Activated naive CD8-positive, alpha-beta T cell treated with anti-CD3 and anti-CD28 coated beads, Interleukin-2, amount 10 ng/mL, durations not matched to agents 7 days and 5 days (primary cell): Measurements from ENCODE around the gene PAQR5. TPM values are rescaled to one million over a fixed set of nuclear protein-coding genes. Genes with fewer than 3 reads are reported as not detected.
"Not testable (repeated sequence)": the region's sequence is repeated elsewhere in the genome, so short reads cannot be mapped to it uniquely, and the experiment has no call there.

ENCODE experiments used
- ATAC-seq: fragments of 150-1000 bp; cut with Tn5 transposase; one replicate; pipeline ENCODE4 v1.10.0; 2021; ENCODE audit warnings: low read depth, moderate library complexity
- POLR2A ChIA-PET: fragments of 350-600 bp; sonication (Branson Sonifier 250); formaldehyde crosslinking; loops from one replicate; lab custom pipeline; 2021; ENCODE audit warnings: antibody characterized with exemption; lab: Charles Lee
- DNase-seq: peaks from one replicate; pipeline ENCODE4 v3.0.0; 2021
- H3K27ac Mint-ChIP-seq: one replicate; pipeline ENCODE4 v1.8.0; 2022; ENCODE audit warnings: mild to moderate bottlenecking, mixed read lengths
- H3K27me3 Mint-ChIP-seq: one replicate; pipeline ENCODE4 v1.8.0; 2022; ENCODE audit warnings: mild to moderate bottlenecking, moderate library complexity, mixed read lengths
- H3K36me3 Mint-ChIP-seq: one replicate; pipeline ENCODE4 v1.8.0; 2021; ENCODE audit warnings: mild to moderate bottlenecking, mixed read lengths
- H3K4me1 Mint-ChIP-seq: one replicate; pipeline ENCODE4 v1.8.0; 2021; ENCODE audit warnings: mixed read lengths
- H3K4me3 Mint-ChIP-seq: one replicate; pipeline ENCODE4 v1.8.0; 2022; ENCODE audit warnings: mild to moderate bottlenecking, moderate library complexity, mixed read lengths
- H3K9me3 Mint-ChIP-seq: one replicate; pipeline ENCODE4 v1.8.0; 2021; ENCODE audit warnings: mixed read lengths
- total RNA-seq, 2 experiments: library from RNA; stranded (reverse); gene quantifications; one replicate each; pipeline ENCODE4 v1.2.3, GENCODE V29; 2021

Gene PAQR5
- total RNA-seq, 2 experiments from 2014 or later = not detected

DNA sequence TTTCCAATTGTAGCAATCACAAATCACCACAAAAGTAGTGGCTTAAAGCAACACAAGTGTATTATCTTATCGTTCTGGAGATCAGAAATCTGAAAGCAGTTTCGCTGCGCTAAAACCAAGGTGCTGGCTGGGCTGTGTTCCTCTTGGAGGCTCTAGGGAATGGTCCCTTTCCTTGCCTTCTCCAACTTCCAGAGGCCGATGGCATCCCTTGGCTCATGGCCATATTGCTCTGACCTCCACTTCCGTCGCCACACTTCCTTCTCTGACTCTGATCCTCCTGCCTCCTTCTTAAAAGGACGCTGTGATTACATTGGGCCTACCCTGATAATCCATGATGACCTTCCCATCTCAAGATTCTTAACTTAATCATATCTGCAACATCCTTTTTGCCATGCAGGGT is 10.7 kb upstream of the PAQR5 start:
- Mint-ChIP-seq H3K27ac (no peak overlapping the region), H3K4me1 (no peaks in the 10 kb centered on the region), H3K4me3 (no peak overlapping the region), H3K9me3 (no peaks in the 10 kb centered on the region), H3K36me3 (no peaks in the 10 kb centered on the region), H3K27me3 (no peaks in the 10 kb centered on the region)
- ATAC-seq (no peak), DNase-seq (no peak)
- POLR2A ChIA-PET = no interaction called here

DNA sequence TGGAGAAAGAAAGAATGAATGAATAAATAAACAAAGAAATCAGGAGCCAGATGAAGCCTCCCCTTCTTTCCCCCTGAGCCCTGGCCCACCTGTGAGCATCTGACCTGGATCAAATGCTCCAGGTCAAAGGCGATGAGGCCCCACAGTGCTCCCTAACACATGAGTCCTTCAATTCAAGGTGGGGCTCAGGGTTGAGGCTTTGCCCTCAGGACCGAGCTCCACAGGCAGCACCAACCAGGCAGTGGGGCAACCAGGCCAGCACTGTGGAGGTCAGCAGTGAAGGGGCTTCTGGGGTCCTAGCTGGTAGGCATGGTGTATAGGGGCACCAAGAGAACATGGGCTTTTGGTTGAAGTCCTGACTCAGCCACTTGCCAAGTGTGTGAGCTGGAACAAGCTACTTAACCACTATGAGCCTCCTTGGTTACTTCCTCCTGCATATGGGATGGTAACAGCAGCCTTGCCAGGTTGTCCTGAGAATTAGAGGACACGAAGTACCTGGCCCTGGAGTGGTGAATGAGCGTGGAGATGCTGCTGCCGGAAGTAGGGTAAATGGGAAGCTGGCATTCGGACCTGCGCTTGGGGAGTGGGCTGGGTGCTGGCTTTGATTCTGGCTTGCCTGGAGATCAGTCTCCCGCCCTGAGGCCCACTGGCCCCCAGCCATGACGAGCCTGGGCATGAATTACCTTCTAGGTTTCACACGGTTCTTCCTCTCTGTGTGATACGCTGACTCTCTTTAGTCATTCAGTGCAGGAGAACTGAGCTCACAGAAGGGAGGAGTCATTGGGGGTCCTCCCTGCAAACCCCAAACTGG is 10.0 kb upstream of the PAQR5 start:
- POLR2A ChIA-PET = no interaction called here
- no peak for ATAC-seq
- H3K4me3 Mint-ChIP-seq = no peak overlapping the region
- no peak overlapping the region for H3K27ac Mint-ChIP-seq
- no peaks in the 10 kb centered on the region for H3K36me3 Mint-ChIP-seq
- H3K27me3 Mint-ChIP-seq = no peaks in the 10 kb centered on the region
- H3K9me3 Mint-ChIP-seq = no peaks in the 10 kb centered on the region
- H3K4me1 Mint-ChIP-seq = no peaks in the 10 kb centered on the region
- DNase-seq = no peak

DNA sequence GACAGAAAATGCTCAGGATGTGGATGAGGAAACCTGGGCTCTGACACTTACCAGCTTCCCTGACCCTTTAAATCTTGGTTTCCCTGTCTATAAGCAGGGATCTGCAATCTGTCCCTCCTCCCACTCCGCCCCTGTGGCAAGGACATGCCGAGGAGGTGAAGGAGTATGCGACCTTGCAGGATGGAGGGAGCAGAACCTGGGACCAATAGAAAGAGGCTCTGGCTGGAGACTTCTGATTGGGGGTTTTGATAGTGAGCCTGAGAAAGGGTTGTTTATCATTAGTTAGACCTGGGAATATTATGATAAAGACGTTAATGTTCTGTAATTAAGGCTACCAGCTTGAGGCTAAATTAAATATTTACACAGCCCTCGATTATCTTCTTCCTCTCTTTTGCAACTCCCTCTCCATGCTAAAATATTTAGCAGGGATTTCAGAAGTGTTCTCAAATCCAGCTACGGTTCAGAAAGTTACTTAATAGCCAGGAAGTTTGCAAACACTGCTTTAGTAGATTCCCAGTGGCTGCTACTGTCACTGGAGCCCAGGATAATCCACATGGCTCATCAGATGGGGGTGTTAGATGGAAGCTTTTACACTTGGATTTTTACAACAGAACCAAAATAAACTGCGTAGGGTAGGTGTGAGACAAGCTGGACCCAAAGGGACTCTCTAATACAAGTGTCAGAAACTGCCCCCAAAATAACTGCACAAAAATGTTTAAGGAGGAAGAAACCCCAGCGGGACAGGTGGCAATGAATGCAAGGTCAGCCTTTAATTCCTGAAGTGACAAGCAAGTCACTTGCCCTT is 9.2 kb upstream of the PAQR5 start:
- Mint-ChIP-seq H3K27me3 (no peaks in the 10 kb centered on the region), H3K36me3 (no peaks in the 10 kb centered on the region), H3K4me1 (no peaks in the 10 kb centered on the region), H3K27ac (no peak overlapping the region), H3K9me3 (no peaks in the 10 kb centered on the region), H3K4me3 (no peak overlapping the region)
- DNase-seq = no peak
- no peak for ATAC-seq
- POLR2A ChIA-PET = no interaction called here

DNA sequence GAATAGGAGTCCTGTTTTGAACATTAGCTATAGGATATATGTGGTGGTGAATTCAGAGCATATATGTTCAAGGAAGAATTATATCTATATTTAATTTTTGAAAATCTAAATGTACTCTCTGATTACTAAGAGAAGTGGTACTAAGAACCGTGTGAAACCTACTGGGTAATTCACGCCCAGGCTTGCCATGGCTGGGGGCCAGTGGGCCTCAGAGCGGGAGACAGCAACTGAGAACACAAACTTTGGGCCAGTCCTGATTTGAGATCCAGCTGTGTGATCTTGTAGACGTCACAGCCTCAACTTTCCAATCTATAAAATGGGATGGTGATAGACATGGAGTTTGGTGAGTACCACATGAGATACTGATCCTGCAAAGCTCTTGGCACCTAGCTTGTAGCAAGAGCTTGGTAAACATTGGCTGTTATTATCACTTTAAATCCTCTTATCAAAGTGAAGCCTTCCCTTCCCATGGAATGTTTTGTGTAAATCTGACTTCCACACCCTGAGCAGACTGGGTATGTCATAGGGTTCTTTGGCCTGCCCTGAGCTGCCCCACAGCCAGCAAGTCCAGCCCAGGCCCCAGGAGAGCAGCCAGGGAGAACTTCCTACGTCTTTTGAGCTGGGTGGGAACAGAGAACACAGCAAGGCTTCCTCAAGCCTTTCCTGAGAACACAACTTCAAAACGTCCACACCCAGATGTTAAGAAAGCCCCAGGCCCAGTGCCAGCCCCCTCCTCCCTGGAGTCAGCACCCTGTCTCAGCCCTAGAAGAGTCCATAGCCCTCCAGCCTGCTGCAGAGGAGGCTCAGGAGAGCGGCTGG is 8.2 kb upstream of the PAQR5 start:
- H3K27ac Mint-ChIP-seq = no peak overlapping the region
- POLR2A ChIA-PET = no interaction called here
- ATAC-seq = no peak
- H3K36me3 Mint-ChIP-seq = no peaks in the 10 kb centered on the region
- DNase-seq = no peak
- H3K27me3 Mint-ChIP-seq = peaks cover 2% of the 10 kb centered on the region
- no peaks in the 10 kb centered on the region for H3K4me1 Mint-ChIP-seq
- no peak overlapping the region for H3K4me3 Mint-ChIP-seq
- H3K9me3 Mint-ChIP-seq = no peaks in the 10 kb centered on the region

DNA sequence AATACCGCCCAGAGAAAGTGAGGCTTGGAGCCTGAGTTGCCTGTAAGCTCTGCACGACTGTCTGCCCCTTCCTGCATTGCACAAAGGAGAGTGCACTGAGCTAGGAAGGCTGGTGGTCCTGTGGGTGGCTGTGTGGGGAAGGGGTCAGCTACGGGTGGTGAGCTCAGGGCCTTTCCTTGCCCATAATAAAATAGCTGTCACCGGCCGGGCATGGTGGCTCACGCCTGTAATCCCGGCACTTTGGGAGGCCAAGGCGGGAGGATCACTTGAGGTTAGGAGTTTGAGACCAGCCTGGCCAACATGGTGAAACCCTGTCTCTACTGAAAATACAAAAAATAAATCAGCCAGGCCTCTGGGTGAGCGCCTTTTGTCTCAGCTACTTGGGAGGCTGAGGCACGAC is 7.1 kb upstream of the PAQR5 start:
- POLR2A ChIA-PET, H3K27ac Mint-ChIP-seq, H3K36me3 Mint-ChIP-seq, DNase-seq, H3K27me3 Mint-ChIP-seq, ATAC-seq, H3K4me1 Mint-ChIP-seq, H3K4me3 Mint-ChIP-seq, H3K9me3 Mint-ChIP-seq: not testable (repeated sequence)

DNA sequence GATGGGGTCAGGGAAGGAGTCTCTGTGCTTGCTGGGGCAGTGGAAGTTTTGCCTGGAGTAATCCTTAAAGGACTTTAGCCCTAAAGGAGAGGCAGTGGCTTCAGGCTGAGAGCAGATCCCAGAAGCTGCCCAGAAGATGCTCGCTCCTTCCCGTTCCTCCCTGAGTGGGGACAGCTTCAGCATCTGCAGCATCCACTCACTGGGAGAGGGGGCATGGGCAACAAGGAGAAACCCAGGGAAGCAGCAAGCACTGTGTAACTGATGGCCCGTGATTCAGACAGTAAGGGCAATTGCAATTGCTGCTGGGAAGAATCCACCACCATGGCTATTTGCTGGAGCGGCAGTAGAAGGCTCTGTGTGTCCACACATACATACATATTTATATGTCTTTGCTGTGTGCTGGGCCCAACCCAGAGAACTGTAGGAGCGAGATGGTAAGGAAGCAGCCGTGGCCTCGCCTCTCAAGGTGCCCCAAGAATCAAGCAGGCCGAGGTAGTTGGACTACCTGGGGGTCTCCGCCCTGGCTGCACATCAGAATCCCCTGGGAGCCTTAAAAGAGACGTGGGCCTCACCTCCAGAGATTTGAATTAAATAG is 5.8 kb upstream of the PAQR5 start:
- POLR2A ChIA-PET = no interaction called here

DNA sequence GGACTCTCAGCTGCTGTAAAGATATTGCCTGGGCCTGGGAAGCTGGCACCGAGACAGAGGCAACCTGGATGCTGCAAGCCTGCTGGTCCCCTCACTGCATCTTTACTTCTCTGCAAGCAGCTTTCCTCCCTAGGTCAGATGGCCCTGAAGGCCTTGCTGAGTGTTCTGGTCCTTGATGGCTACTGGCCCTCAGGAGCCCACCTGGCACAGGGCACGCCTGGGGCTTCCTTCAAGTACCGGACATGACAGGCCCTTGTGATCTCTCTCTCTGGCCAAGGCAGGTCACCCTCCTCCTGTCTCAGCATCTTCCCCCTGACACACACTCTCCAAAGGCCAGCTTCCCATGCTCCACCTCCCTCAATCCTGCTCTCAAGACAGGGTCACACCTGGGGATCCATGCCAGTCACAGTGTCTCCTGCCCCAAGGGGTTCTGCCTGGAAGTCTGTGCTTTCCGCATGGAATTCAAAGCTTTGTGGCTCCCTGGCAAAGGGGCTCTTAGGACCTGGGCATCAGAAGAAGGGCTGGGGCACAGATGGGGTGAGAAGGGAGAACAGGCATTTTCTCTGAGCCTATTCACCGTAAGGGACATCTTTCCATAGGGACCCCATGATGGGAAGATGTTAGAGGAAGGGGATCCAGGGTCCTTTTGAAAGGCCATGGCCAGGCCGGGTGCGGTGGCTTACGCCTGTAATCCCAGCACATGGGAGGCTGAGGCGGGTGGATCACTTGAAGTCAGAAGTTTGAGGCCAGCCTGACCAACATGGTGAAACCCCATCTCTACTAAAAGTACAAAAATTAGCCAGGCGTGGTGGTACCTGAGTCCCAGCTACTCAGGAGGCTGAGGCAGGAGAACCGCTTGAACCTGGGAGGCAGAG is 4.7 kb upstream of the PAQR5 start:
- no peak for DNase-seq
- Mint-ChIP-seq H3K36me3 (no peaks in the 10 kb centered on the region), H3K9me3 (no peaks in the 10 kb centered on the region), H3K4me3 (no peak overlapping the region), H3K27ac (no peak overlapping the region), H3K27me3 (peaks cover 25% of the 10 kb centered on the region), H3K4me1 (no peaks in the 10 kb centered on the region)
- POLR2A ChIA-PET = no interaction called here
- no peak for ATAC-seq

More for the DNA sequence above, 5.8 kb upstream of the PAQR5 start:
- Mint-ChIP-seq H3K27ac (no peak overlapping the region), H3K36me3 (no peaks in the 10 kb centered on the region), H3K9me3 (no peaks in the 10 kb centered on the region), H3K4me1 (no peaks in the 10 kb centered on the region), H3K27me3 (peaks cover 18% of the 10 kb centered on the region), H3K4me3 (no peak overlapping the region)
- DNase-seq (no peak), ATAC-seq (no peak)

DNA sequence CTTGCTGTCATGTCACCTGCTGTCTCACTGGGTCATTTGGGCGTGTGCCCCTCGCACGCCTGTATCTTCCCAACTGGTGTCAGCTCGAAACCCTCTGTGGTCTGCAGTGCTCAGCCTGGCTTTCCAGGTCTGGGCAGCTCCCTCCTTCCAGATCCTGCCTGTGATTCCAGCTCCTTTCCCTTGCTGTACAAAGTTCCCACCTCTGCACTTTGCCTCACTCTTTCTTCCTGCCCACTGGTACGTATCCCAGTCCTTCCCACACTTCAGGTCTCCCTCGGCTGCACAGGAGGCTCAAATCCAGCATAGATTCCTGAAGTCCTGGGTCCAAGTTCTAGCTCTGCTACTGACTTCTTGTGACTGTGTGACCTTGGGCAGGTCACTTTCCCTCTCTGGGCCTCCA is 2.1 kb upstream of the PAQR5 start:
- DNase-seq = no peak
- Mint-ChIP-seq H3K4me1 (no peaks in the 10 kb centered on the region), H3K4me3 (no peak overlapping the region), H3K27me3 (peaks cover 47% of the 10 kb centered on the region), H3K27ac (no peak overlapping the region), H3K36me3 (no peaks in the 10 kb centered on the region), H3K9me3 (no peaks in the 10 kb centered on the region)
- no peak for ATAC-seq
- POLR2A ChIA-PET = no interaction called here

DNA sequence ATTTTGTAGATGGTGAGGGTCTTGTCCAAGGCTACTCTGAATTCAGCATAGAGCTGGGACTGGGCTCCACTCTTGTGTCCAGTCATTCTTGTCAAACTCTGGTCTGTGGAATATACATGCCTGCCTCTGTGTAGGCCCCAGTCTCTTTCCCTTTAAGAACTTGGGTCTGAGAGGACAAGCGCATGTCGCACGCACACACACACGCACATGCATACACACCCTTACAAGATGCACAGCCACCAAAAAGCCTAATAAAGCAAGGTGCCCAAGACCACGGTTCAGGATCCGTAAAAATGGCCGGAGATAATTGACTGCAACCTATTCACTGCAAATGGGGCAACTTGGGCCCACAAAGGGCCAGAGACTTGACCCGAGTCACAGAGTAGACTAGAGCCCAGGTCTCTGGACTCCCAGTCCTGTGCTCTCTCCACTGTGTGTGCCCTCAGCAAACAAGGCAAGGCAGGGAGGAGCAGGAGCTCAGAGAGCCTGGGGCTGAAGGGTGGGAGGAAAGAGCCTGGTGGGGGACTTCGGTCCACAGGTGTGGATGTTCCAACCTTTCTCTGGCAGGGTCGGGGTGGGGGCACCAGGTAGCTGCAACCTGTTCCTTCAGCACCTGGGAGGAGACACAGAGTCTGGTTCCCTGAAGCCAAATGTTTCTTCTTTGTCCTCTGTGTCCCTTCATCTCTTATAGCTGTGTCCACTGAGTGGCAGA is 914 bp upstream of the PAQR5 start:
- Mint-ChIP-seq H3K36me3 (no peaks in the 10 kb centered on the region), H3K9me3 (no peaks in the 10 kb centered on the region), H3K4me1 (no peaks in the 10 kb centered on the region), H3K27me3 (peaks cover 48% of the 10 kb centered on the region), H3K4me3 (no peak overlapping the region), H3K27ac (no peak overlapping the region)
- ATAC-seq (no peak), DNase-seq (no peak)
- POLR2A ChIA-PET = no interaction called here

DNA sequence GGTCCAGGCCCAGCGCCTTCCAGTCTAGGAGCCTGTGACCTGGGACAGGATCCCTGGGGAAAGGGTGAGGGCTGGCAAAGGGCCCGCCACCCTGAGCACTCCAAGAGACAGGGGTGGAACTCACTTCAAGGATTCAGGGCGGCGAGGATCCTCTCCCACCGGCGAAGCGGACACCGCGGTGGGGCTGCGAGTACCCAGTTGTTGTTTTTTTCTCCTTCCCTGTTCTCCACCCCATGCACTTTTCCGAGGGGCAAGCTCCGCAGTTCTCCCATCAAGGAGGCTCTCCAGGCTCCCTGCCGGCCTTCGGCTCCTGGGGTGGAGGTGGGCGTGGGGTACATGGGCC is 387 bp upstream of the PAQR5 start:
- POLR2A ChIA-PET = no interaction called here
- Mint-ChIP-seq H3K36me3 (no peaks in the 10 kb centered on the region), H3K9me3 (no peaks in the 10 kb centered on the region), H3K4me3 (no peak overlapping the region), H3K4me1 (no peaks in the 10 kb centered on the region), H3K27me3 (peaks cover 48% of the 10 kb centered on the region), H3K27ac (no peak overlapping the region)
- no peak for ATAC-seq
- DNase-seq = no peak

DNA sequence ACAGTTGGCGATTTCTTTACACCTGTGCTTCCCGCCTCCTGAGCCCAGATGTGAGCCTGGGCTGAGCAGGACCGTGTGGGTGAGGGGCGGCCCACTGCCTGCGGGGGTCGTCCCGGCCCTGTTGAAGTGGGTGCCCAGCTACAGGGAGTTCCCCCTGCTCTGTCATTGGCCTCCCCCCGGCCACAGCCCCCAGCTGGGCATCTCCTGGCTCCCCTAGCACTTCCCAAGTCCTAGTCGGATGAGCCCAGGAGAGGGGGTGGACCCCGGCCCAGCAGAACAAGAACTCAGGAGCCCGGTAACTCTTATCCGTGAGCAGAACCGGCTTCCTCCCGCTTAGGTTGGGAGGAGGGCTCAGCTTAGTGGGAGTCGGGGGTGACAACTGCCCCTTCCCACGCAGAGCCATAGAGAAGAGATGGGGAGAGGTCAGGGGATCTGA is 757 bp downstream of the PAQR5 start:
- DNase-seq (no peak), ATAC-seq (no peak)
- peaks cover 50% of the 10 kb centered on the region for H3K27me3 Mint-ChIP-seq
- no peaks in the 10 kb centered on the region for H3K9me3 Mint-ChIP-seq
- POLR2A ChIA-PET = no interaction called here
- no peaks in the 10 kb centered on the region for H3K4me1 Mint-ChIP-seq
- H3K36me3 Mint-ChIP-seq = no peaks in the 10 kb centered on the region
- no peak overlapping the region for H3K27ac Mint-ChIP-seq
- no peak overlapping the region for H3K4me3 Mint-ChIP-seq

DNA sequence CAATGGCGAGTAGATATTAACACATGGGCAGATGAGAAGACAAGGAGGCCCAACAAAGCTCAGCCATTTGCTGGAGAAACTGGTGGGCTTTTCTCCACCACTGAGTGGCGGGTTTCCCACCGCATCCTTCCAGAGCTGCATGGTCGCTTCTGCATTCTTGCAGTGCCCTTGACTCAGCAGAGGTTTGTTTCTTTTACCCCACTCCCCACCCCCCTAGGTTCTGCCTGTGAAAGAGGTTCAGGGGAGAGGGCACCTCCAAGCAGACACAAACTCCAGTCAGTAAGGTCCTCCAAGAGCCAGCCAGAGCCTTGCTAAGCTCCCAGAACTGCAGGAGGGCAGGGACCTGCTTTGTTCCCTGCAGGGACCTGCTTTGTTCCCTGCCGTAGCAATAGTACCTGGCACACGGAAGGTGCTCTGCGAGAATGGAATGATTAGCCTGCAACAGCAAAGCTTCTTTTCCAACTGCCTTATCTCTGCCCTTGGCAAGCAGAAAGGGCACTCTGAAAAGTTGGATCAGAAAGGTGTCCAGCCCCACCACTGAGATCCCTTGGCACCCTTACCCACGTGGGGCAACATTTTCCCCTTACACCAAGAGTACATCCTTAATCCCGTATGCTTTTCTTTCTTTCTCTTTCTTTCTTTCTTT is 1.4 kb downstream of the PAQR5 start:
- Mint-ChIP-seq H3K27me3 (peaks cover 49% of the 10 kb centered on the region), H3K4me1 (no peaks in the 10 kb centered on the region), H3K4me3 (no peak overlapping the region), H3K9me3 (no peaks in the 10 kb centered on the region), H3K27ac (no peak overlapping the region), H3K36me3 (no peaks in the 10 kb centered on the region)
- DNase-seq (no peak), ATAC-seq (no peak)
- POLR2A ChIA-PET = interaction anchor here (0.6 kb wide), 1 partner anchor 138 kb away, joined by 4 read pairs; no protein-coding TSS in a partner anchor
